Panc1 (cell line): Measurements from ENCODE around the gene SLC35F1. TPM values are rescaled to one million over a fixed set of nuclear protein-coding genes. Genes with fewer than 3 reads are reported as not detected.

Source experiments
- ATAC-seq: fragments of 200-7000 bp; cut with Tn5 transposase; 2 replicates; pipeline ENCODE4 v1.9.1; 2020; ENCODE audit warnings: mild to moderate bottlenecking, moderate library complexity
- BruUV-seq: library from RNA; stranded (reverse); fragments of 400-500 nt; replicated peaks from 2 replicates; lab custom pipeline; 2021; lab: Mats Ljungman, UMichigan
- CTCF ChIA-PET: fragments of 300-600 bp; sonication (Branson Sonifier 250); formaldehyde crosslinking; loops from one replicate; lab custom pipeline; 2022; ENCODE audit warnings: antibody characterized with exemption; lab: Charles Lee
- POLR2A ChIA-PET: fragments of 300-600 bp; sonication (Branson Sonifier 250); formaldehyde crosslinking; loops from one replicate; lab custom pipeline; 2022; ENCODE audit warnings: antibody characterized with exemption; lab: Charles Lee
- DNase-seq: peaks from one replicate; pipeline ENCODE4 v3.0.0-alpha.2; 2010; ENCODE audit warnings: low read depth, low spot score
- H3K27ac ChIP-seq: 2 replicates; pipeline ENCODE4 v1.5.1; 2011; ENCODE audit warnings: mild to moderate bottlenecking, low read length, inconsistent platforms
- H3K27me3 ChIP-seq: fragments of 200-500 bp; sonication (Bioruptor generic); 2 replicates; pipeline ENCODE4 v1.6.0; 2014; ENCODE audit warnings: low read length, inconsistent platforms; ENCODE audit not compliant: control insufficient read depth, insufficient read depth
- H3K36me3 ChIP-seq: fragments of 200-500 bp; sonication (Bioruptor generic); 2 replicates; pipeline ENCODE4 v1.5.1; 2014; ENCODE audit warnings: inconsistent platforms, mild to moderate bottlenecking, low read length, moderate library complexity; ENCODE audit not compliant: control insufficient read depth, insufficient read depth
- H3K4me1 ChIP-seq: 2 replicates; pipeline ENCODE4 v1.5.1; 2011; ENCODE audit warnings: inconsistent platforms, mild to moderate bottlenecking, low read length, moderate library complexity; ENCODE audit not compliant: control insufficient read depth, insufficient read depth
- H3K4me3 ChIP-seq, 2 experiments: 2 replicates each; pipeline ENCODE4 v1.5.1; 2011 to 2012; ENCODE audit warnings: low read depth in 2 of 2, low read length in 2 of 2, mild to moderate bottlenecking in 2 of 2, inconsistent platforms in 1 of 2, moderate library complexity in 1 of 2
- H3K9me3 ChIP-seq: fragments of 200-500 bp; sonication (Bioruptor generic); 2 replicates; pipeline ENCODE4 v1.5.1; 2014; ENCODE audit warnings: low read depth, mild to moderate bottlenecking, inconsistent platforms, low read length, moderate library complexity; ENCODE audit not compliant: control insufficient read depth, insufficient read depth
- POLR2AphosphoS5 ChIP-seq: IDR thresholded peaks from 2 replicates; pipeline ENCODE4 v1.6.1; 2012; ENCODE audit warnings: mild to moderate bottlenecking, low read depth, low read length, moderate library complexity
- SIN3A ChIP-seq: IDR thresholded peaks from 2 replicates; pipeline ENCODE4 v1.6.1; 2012; ENCODE audit warnings: low read depth, mild to moderate bottlenecking, low read length, moderate library complexity, borderline replicate concordance; ENCODE audit not compliant: insufficient read depth
- TCF7L2 ChIP-seq: IDR thresholded peaks from 2 replicates; pipeline ENCODE4 v1.6.1; 2011; ENCODE audit warnings: mild to moderate bottlenecking, low read depth, low read length, inconsistent platforms
- in situ Hi-C: cut with HindIII; loops from 2 replicates; pipeline ENCODE4 v1.10.0; 2016; ENCODE audit warnings: low sequenced_read_pairs, low pct_unique_long_range_greater_than_20kb
- intact Hi-C: fragments of 100-400 bp; cut with micrococcal nuclease; formaldehyde crosslinking; loops from one replicate; pipeline ENCODE4 v1.10.0; 2022; ENCODE audit not compliant: unreplicated experiment
- total RNA-seq: library from RNA; stranded (reverse); gene quantifications from one replicate; pipeline ENCODE4 v1.2.1, GENCODE V29; 2021; ENCODE audit not compliant: unreplicated experiment
- TF ChIP-seq, protein P1 (sequence below), 2 experiments: IDR thresholded peaks; 2 replicates each; pipeline ENCODE4 v1.6.1; 2011 to 2012; ENCODE audit warnings: low read depth in 2 of 2, control low read depth in 1 of 2, low read length in 1 of 2, mild to moderate bottlenecking in 1 of 2, moderate library complexity in 1 of 2; ENCODE audit not compliant: insufficient read depth in 1 of 2
- TF ChIP-seq, protein P2 (sequence below): fragments of 450-650 bp; IDR thresholded peaks from 2 replicates; pipeline ENCODE4 v1.5.1; 2017; ENCODE audit warnings: mild to moderate bottlenecking

SLC35F1 gene
- total RNA-seq, 1 experiment from 2014 or later: not detected

GRCh38 chr6:117927866-117928265 lies 20.8 kb downstream of the SLC35F1 start:
- ChIA-PET POLR2A (no interaction called here), CTCF (no interaction called here)
- H3K27ac ChIP-seq: no peak overlapping the region
- no peaks in the 10 kb centered on the region for H3K36me3 ChIP-seq
- H3K9me3 ChIP-seq: peaks cover 15% of the 10 kb centered on the region
- intact Hi-C loops: no loop called here
- no peaks in the 10 kb centered on the region for H3K4me1 ChIP-seq
- in situ Hi-C loops: no loop called here
- ATAC-seq: no peak
- no TSS peak for BruUV-seq
- H3K27me3 ChIP-seq: no peaks in the 10 kb centered on the region
- H3K4me3 ChIP-seq: no peak overlapping the region
- TF ChIP-seq TCF7L2 (no peak), POLR2AphosphoS5 (no peak), SIN3A (no peak)
- TF ChIP-seq, protein P1, sequence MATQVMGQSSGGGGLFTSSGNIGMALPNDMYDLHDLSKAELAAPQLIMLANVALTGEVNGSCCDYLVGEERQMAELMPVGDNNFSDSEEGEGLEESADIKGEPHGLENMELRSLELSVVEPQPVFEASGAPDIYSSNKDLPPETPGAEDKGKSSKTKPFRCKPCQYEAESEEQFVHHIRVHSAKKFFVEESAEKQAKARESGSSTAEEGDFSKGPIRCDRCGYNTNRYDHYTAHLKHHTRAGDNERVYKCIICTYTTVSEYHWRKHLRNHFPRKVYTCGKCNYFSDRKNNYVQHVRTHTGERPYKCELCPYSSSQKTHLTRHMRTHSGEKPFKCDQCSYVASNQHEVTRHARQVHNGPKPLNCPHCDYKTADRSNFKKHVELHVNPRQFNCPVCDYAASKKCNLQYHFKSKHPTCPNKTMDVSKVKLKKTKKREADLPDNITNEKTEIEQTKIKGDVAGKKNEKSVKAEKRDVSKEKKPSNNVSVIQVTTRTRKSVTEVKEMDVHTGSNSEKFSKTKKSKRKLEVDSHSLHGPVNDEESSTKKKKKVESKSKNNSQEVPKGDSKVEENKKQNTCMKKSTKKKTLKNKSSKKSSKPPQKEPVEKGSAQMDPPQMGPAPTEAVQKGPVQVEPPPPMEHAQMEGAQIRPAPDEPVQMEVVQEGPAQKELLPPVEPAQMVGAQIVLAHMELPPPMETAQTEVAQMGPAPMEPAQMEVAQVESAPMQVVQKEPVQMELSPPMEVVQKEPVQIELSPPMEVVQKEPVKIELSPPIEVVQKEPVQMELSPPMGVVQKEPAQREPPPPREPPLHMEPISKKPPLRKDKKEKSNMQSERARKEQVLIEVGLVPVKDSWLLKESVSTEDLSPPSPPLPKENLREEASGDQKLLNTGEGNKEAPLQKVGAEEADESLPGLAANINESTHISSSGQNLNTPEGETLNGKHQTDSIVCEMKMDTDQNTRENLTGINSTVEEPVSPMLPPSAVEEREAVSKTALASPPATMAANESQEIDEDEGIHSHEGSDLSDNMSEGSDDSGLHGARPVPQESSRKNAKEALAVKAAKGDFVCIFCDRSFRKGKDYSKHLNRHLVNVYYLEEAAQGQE (IDR thresholded peaks at IDR 0.05; ENCODE audit: insufficient read depth in 1 of 2, low read depth in 2 of 2, low read length in 1 of 2): no peak
- TF ChIP-seq, protein P2, sequence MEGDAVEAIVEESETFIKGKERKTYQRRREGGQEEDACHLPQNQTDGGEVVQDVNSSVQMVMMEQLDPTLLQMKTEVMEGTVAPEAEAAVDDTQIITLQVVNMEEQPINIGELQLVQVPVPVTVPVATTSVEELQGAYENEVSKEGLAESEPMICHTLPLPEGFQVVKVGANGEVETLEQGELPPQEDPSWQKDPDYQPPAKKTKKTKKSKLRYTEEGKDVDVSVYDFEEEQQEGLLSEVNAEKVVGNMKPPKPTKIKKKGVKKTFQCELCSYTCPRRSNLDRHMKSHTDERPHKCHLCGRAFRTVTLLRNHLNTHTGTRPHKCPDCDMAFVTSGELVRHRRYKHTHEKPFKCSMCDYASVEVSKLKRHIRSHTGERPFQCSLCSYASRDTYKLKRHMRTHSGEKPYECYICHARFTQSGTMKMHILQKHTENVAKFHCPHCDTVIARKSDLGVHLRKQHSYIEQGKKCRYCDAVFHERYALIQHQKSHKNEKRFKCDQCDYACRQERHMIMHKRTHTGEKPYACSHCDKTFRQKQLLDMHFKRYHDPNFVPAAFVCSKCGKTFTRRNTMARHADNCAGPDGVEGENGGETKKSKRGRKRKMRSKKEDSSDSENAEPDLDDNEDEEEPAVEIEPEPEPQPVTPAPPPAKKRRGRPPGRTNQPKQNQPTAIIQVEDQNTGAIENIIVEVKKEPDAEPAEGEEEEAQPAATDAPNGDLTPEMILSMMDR: no peak
- no peak for DNase-seq

GRCh38 chr6:117928833-117929232 lies 21.8 kb downstream of the SLC35F1 start:
- DNase-seq: no peak
- in situ Hi-C loops: no loop called here
- no peak for ATAC-seq
- BruUV-seq: no TSS peak
- ChIA-PET CTCF (no interaction called here), POLR2A (no interaction called here)
- no peaks in the 10 kb centered on the region for H3K4me1 ChIP-seq
- H3K27ac ChIP-seq: no peak overlapping the region
- peaks cover 2% of the 10 kb centered on the region; the same call in 1 of the 2 replicates for H3K27me3 ChIP-seq
- TF ChIP-seq SIN3A (no peak), POLR2AphosphoS5 (no peak), TCF7L2 (no peak)
- TF ChIP-seq, protein P1 (IDR thresholded peaks at IDR 0.05; ENCODE audit: insufficient read depth in 1 of 2, low read depth in 2 of 2, low read length in 1 of 2): no peak
- TF ChIP-seq, protein P2: no peak
- H3K4me3 ChIP-seq: no peak overlapping the region
- intact Hi-C loops: no loop called here
- H3K9me3 ChIP-seq: peaks cover 12% of the 10 kb centered on the region
- H3K36me3 ChIP-seq: no peaks in the 10 kb centered on the region
